Measurements from ENCODE around the gene SLC37A1. TPM values are rescaled to one million over a fixed set of nuclear protein-coding genes. Genes with fewer than 3 reads are reported as not detected.
A peak's percentile ranks its signal among the peaks of the same experiment; 100 is the strongest.

Gene SLC37A1
- total and polyA plus RNA-seq, 5 experiments from 2014 or later, result 2.7 to 18.7 (median 6.9) TPM

- no peak for ATAC-seq
- peak overlapping the region in 3 of 10 donors; percentile 15 to 79 (median 33) for H3K27ac Mint-ChIP-seq
- POLR2A ChIA-PET, result no interaction called here
- no peak for DNase-seq
- no peaks in the 10 kb centered on the region for H3K9me3 Mint-ChIP-seq
- no peak overlapping the region for H3K4me3 Mint-ChIP-seq
- no peaks in the 10 kb centered on the region for H3K36me3 Mint-ChIP-seq
- H3K4me1 Mint-ChIP-seq, result peaks cover 0 to 3% (median under 1%) of the 10 kb centered on the region in 4 donors
- peaks cover 0 to 10% (median 3%) of the 10 kb centered on the region in 5 donors for H3K27me3 Mint-ChIP-seq
Observed at GRCh38 chr21:42486531-42486930, 27.1 kb upstream of the SLC37A1 start.

- POLR2A ChIA-PET, result no interaction called here
- no peak overlapping the region for H3K27ac Mint-ChIP-seq
- no peak for ATAC-seq
Observed at GRCh38 chr21:42489006-42489563, 24.6 kb upstream of the SLC37A1 start.

GRCh38 chr21:42489991-42490390 lies 23.7 kb upstream of the SLC37A1 start:
- Mint-ChIP-seq H3K27me3 (peaks cover 0 to 10% (median 3%) of the 10 kb centered on the region in 5 donors), H3K4me1 (peaks cover 0 to 3% (median 2%) of the 10 kb centered on the region in 4 donors), H3K4me3 (no peak overlapping the region), H3K9me3 (no peaks in the 10 kb centered on the region), H3K36me3 (no peaks in the 10 kb centered on the region), H3K27ac (no peak overlapping the region)
- POLR2A ChIA-PET, result no interaction called here
- ATAC-seq (no peak), DNase-seq (no peak)

More at GRCh38 chr21:42489006-42489563, 24.6 kb upstream of the SLC37A1 start:
- H3K9me3 Mint-ChIP-seq, result no peaks in the 10 kb centered on the region
- no peak for DNase-seq
- H3K27me3 Mint-ChIP-seq, result peaks cover 0 to 10% (median 3%) of the 10 kb centered on the region in 5 donors
- no peaks in the 10 kb centered on the region for H3K36me3 Mint-ChIP-seq
- peaks cover 0 to 3% (median 2%) of the 10 kb centered on the region in 4 donors for H3K4me1 Mint-ChIP-seq
- no peak overlapping the region for H3K4me3 Mint-ChIP-seq

GRCh38 chr21:42490720-42491119 lies 22.9 kb upstream of the SLC37A1 start:
- peaks cover 2 to 6% (median 4%) of the 10 kb centered on the region in 4 donors for H3K4me1 Mint-ChIP-seq
- ATAC-seq (no peak), DNase-seq (no peak)
- no peaks in the 10 kb centered on the region for H3K36me3 Mint-ChIP-seq
- no peaks in the 10 kb centered on the region for H3K9me3 Mint-ChIP-seq
- peaks cover 0 to 10% (median 3%) of the 10 kb centered on the region in 5 donors for H3K27me3 Mint-ChIP-seq
- POLR2A ChIA-PET, result no interaction called here
- no peak overlapping the region for H3K4me3 Mint-ChIP-seq
- H3K27ac Mint-ChIP-seq, result no peak overlapping the region

GRCh38 chr21:42491328-42491727 lies 22.3 kb upstream of the SLC37A1 start:
- no peak overlapping the region for H3K27ac Mint-ChIP-seq
- H3K9me3 Mint-ChIP-seq, result no peaks in the 10 kb centered on the region
- H3K36me3 Mint-ChIP-seq, result no peaks in the 10 kb centered on the region
- DNase-seq, result no peak
- no peak overlapping the region for H3K4me3 Mint-ChIP-seq
- ATAC-seq, result no peak
- peaks cover 6 to 10% (median 9%) of the 10 kb centered on the region in 4 donors for H3K4me1 Mint-ChIP-seq
- H3K27me3 Mint-ChIP-seq, result peaks cover 0 to 10% (median 3%) of the 10 kb centered on the region in 5 donors
- POLR2A ChIA-PET, result no interaction called here

GRCh38 chr21:42492201-42492600 lies 21.5 kb upstream of the SLC37A1 start:
- ATAC-seq (no peak), DNase-seq (no peak)
- Mint-ChIP-seq H3K27ac (peak overlapping the region in 2 of 10 donors; percentile 18 to 88), H3K4me1 (peaks cover 9 to 18% (median 16%) of the 10 kb centered on the region in 4 donors), H3K27me3 (peaks cover 0 to 7% (median 1%) of the 10 kb centered on the region in 5 donors), H3K9me3 (no peaks in the 10 kb centered on the region), H3K4me3 (no peak overlapping the region), H3K36me3 (no peaks in the 10 kb centered on the region)
- POLR2A ChIA-PET, result interaction anchor here (0.6 kb wide), 1 partner anchor 42 kb away, joined by 3 read pairs; no protein-coding TSS in a partner anchor

- no peak for DNase-seq
- Mint-ChIP-seq H3K36me3 (no peaks in the 10 kb centered on the region), H3K4me3 (no peak overlapping the region), H3K4me1 (peaks cover 9 to 19% (median 16%) of the 10 kb centered on the region in 4 donors), H3K27ac (no peak overlapping the region), H3K27me3 (peaks cover 0 to 4% (median 0%) of the 10 kb centered on the region in 5 donors), H3K9me3 (no peaks in the 10 kb centered on the region)
- POLR2A ChIA-PET, result no interaction called here
- ATAC-seq, result no peak
Observed at GRCh38 chr21:42493109-42494060, 20.3 kb upstream of the SLC37A1 start.

GRCh38 chr21:42495027-42495426 lies 18.6 kb upstream of the SLC37A1 start:
- Mint-ChIP-seq H3K4me3 (peak overlapping the region in 8 of 10 donors; percentile 84 to 94 (median 92)), H3K9me3 (no peaks in the 10 kb centered on the region), H3K4me1 (peaks cover 9 to 20% (median 16%) of the 10 kb centered on the region in 4 donors), H3K27ac (peak overlapping the region in 4 of 10 donors; percentile 9 to 97 (median 44)), H3K36me3 (no peaks in the 10 kb centered on the region), H3K27me3 (peaks cover 0 to 1% (median 0%) of the 10 kb centered on the region in 5 donors)
- POLR2A ChIA-PET, result interaction anchor here (1.4 to 2.6 kb wide), 3 partner anchors 19 to 91 kb away, joined by 3 to 7 read pairs (median 7); partner anchors contain the start of genes SLC37A1 and UBASH3A
- ATAC-seq (no peak), DNase-seq (no peak)

GRCh38 chr21:42495765-42496119 lies 17.9 kb upstream of the SLC37A1 start:
- no peak for ATAC-seq
- no peaks in the 10 kb centered on the region for H3K27me3 Mint-ChIP-seq
- POLR2A ChIA-PET, result interaction anchor here (0.7 to 2.6 kb wide), 7 partner anchors 17 to 397 kb away, joined by 3 to 7 read pairs (median 3); partner anchors contain the start of genes NDUFV3, SLC37A1 and UBASH3A
- DNase-seq, result peak in 2 of 10 donors; percentile 5 to 68
- H3K36me3 Mint-ChIP-seq, result no peaks in the 10 kb centered on the region
- peaks cover 9 to 20% (median 16%) of the 10 kb centered on the region in 4 donors for H3K4me1 Mint-ChIP-seq
- no peaks in the 10 kb centered on the region for H3K9me3 Mint-ChIP-seq
- peak overlapping the region; percentile 81 to 94 (median 90) for H3K4me3 Mint-ChIP-seq
- peak overlapping the region in 9 of 10 donors; percentile 83 to 98 (median 94) for H3K27ac Mint-ChIP-seq

GRCh38 chr21:42496120-42496838 lies 17.4 kb upstream of the SLC37A1 start, which contains the start of gene RSPH1:
TSS of gene RSPH1 (minus strand) at chr21:42496224. CDS start at chr21:42496186, 38 bp downstream.
- ATAC-seq, result peak; percentile 93 to 95
- no peaks in the 10 kb centered on the region for H3K36me3 Mint-ChIP-seq
- peaks cover 9 to 18% (median 16%) of the 10 kb centered on the region in 4 donors for H3K4me1 Mint-ChIP-seq
- no peaks in the 10 kb centered on the region for H3K27me3 Mint-ChIP-seq
- H3K4me3 Mint-ChIP-seq, result peak within 1 kb of the TSS; percentile 81 to 94 (median 90)
- no peaks in the 10 kb centered on the region for H3K9me3 Mint-ChIP-seq
- POLR2A ChIA-PET, result interaction anchor here (0.7 to 2.6 kb wide), 6 partner anchors 16 to 396 kb away, joined by 3 to 7 read pairs (median 4); partner anchors contain the start of genes NDUFV3, SLC37A1 and UBASH3A
- H3K27ac Mint-ChIP-seq, result peak within 1 kb of the TSS; percentile 77 to 98 (median 92)
- peak; percentile 95 to 100 (median 99) for DNase-seq

GRCh38 chr21:42496839-42497202 lies 16.8 kb upstream of the SLC37A1 start:
- DNase-seq (peak in 1 of 10 donors; percentile 28), ATAC-seq (peak in 1 of 2 donors; percentile 1)
- Mint-ChIP-seq H3K27me3 (no peaks in the 10 kb centered on the region), H3K36me3 (no peaks in the 10 kb centered on the region), H3K4me1 (peaks cover 9 to 18% (median 16%) of the 10 kb centered on the region in 4 donors), H3K4me3 (peak overlapping the region; percentile 81 to 94 (median 90)), H3K27ac (peak overlapping the region; percentile 77 to 98 (median 92)), H3K9me3 (no peaks in the 10 kb centered on the region)
- POLR2A ChIA-PET, result interaction anchor here (0.6 to 2.6 kb wide), 5 partner anchors 16 to 396 kb away, joined by 3 to 10 read pairs (median 7); partner anchors contain the start of genes NDUFV3, SLC37A1 and UBASH3A

GRCh38 chr21:42498012-42498411 lies 15.6 kb upstream of the SLC37A1 start:
- H3K27ac Mint-ChIP-seq, result no peak overlapping the region
- H3K9me3 Mint-ChIP-seq, result no peaks in the 10 kb centered on the region

More at GRCh38 chr21:42498012-42498411, 15.6 kb upstream of the SLC37A1 start:
- DNase-seq (no peak), ATAC-seq (no peak)
- Mint-ChIP-seq H3K4me3 (no peak overlapping the region), H3K4me1 (peaks cover 9 to 18% (median 15%) of the 10 kb centered on the region in 4 donors), H3K36me3 (no peaks in the 10 kb centered on the region), H3K27me3 (no peaks in the 10 kb centered on the region)
- POLR2A ChIA-PET, result no interaction called here

Data from naive thymus-derived CD8-positive, alpha-beta T cell (primary cell).